Measurements from ENCODE around the gene LGALS16.

- TF ChIP-seq POLR2A (IDR thresholded peaks at IDR 0.05; ENCODE audit: low read depth, low read length) (no peak), TAF1 (IDR thresholded peaks at IDR 0.05; ENCODE audit: borderline replicate concordance, low read depth, low read length) (no peak)
Measured at GRCh38 chr19:39661565-39661964, 5.9 kb downstream of the LGALS16 start.
